Measurements from ENCODE around the gene STAB2.

- TF ChIP-seq CTCF (IDR thresholded peaks at IDR 0.05; ENCODE audit: low read depth, low read length, missing input control) (no peak), GABPA (IDR thresholded peaks at IDR 0.05 in 1 of 2, conservative IDR thresholded peaks at IDR 0.05 in 1 of 2) (no peak), RAD21 (IDR thresholded peaks at IDR 0.05) (no peak), JUND (IDR thresholded peaks at IDR 0.05) (no peak), RXRA (IDR thresholded peaks at IDR 0.05) (no peak), TAF1 (conservative IDR thresholded peaks at IDR 0.05) (no peak), MAX (IDR thresholded peaks at IDR 0.05) (no peak), NR2F2 (IDR thresholded peaks at IDR 0.05) (no peak), ZBTB33 (IDR thresholded peaks at IDR 0.05) (no peak)
Observed at GRCh38 chr12:103560604-103561101, 26.4 kb upstream of the STAB2 start.

All from liver (tissue), 3 donors.